Suprapubic skin (tissue), 4 donors: ENCODE measurements around the gene GPRC5B. TPM values are rescaled to one million over a fixed set of nuclear protein-coding genes. Genes with fewer than 3 reads are reported as not detected.

ENCODE experiments used
- DNase-seq, 2 donors: peaks; one replicate each; pipeline ENCODE4 v3.0.0-alpha.2; 2019; ENCODE audit warnings: low spot score in 2 of 2
- H3K27ac ChIP-seq: fragments of 200-600 bp; sonication (generic); one replicate; pipeline ENCODE4 v1.5.1; 2019
- H3K27me3 ChIP-seq: fragments of 200-600 bp; sonication (generic); one replicate; pipeline ENCODE4 v1.5.1; 2019
- H3K36me3 ChIP-seq: fragments of 200-600 bp; sonication (generic); one replicate; pipeline ENCODE4 v1.5.1; 2019
- H3K4me1 ChIP-seq: fragments of 200-600 bp; sonication (generic); one replicate; pipeline ENCODE4 v1.5.1; 2019
- H3K4me3 ChIP-seq: fragments of 200-600 bp; sonication (generic); one replicate; pipeline ENCODE4 v1.5.1; 2019; ENCODE audit warnings: mild to moderate bottlenecking
- H3K9me3 ChIP-seq: fragments of 200-600 bp; sonication (generic); one replicate; pipeline ENCODE4 v1.5.1; 2019
- CTCF ChIP-seq, 2 donors: fragments of 200-600 bp in 1 of 2; fragments of 450-650 bp in 1 of 2; sonication (generic) in 1 of 2; IDR thresholded peaks; one replicate each; pipeline ENCODE4 v1.5.1; 2016 to 2019; ENCODE audit warnings: antibody characterized with exemption in 2 of 2, mild to moderate bottlenecking in 1 of 2, moderate library complexity in 1 of 2
- EP300 ChIP-seq: sonication (generic); formaldehyde crosslinking; IDR thresholded peaks from one replicate; pipeline ENCODE4 v1.6.1; 2017; ENCODE audit warnings: antibody characterized with exemption
- POLR2A ChIP-seq, 2 donors: fragments of 450-650 bp; IDR thresholded peaks; one replicate each; pipeline ENCODE4 v1.6.1; 2017; ENCODE audit warnings: antibody characterized with exemption in 2 of 2, mild to moderate bottlenecking in 2 of 2, moderate library complexity in 2 of 2
- POLR2AphosphoS5 ChIP-seq, 3 donors: sonication (generic); formaldehyde crosslinking; IDR thresholded peaks; one replicate each; pipeline ENCODE4 v1.6.1; 2017; ENCODE audit warnings: antibody characterized with exemption in 3 of 3
- WGBS: methylation state at CpG from one replicate; pipeline ENCODE4 v1.1.5; 2018; 5-methylcytosine and 5-hydroxymethylcytosine counted together
- total RNA-seq, 4 donors: library from RNA; depleted of rRNA; stranded (reverse); fragments of >200 nt; gene quantifications; one replicate each; pipeline ENCODE4 v1.1.0, GENCODE V29; 2016

The GPRC5B gene
- total RNA-seq, 4 donors from 2014 or later, result 4.1 to 10.6 (median 6.9) TPM

DNA sequence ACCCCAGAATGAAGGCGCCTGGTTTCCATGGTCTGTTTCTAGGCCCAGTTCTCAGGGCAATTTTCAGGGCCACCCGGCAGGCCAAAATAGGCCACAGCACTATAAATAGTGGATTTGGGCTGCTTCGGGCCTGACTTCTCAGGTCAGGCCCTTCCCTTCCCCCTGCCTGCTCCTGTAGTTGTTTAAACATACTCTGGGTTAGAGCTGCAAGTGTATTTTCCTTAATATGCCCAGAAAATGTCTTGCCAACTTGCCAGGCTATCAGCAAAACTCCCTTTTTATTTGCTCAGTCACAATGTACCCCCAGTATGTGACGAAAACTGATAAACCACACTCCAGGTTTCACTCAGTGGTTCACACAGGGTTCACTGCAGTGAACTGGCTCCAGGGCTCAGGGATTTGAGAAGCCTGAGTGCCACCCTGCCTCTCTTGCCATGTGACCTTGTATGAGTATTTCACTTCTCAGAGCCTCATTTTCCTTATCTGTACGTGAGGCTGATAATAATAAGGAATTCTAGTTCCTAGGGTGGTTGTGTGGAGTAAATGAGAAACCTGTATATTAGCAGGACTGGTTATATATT, 76.5 kb downstream of the GPRC5B start:
- TF ChIP-seq POLR2AphosphoS5 (IDR thresholded peaks at IDR 0.05), result no peak
- TF ChIP-seq POLR2A (IDR thresholded peaks at IDR 0.05), result no peak
- no peak for TF ChIP-seq CTCF (IDR thresholded peaks at IDR 0.05)
- no peak for TF ChIP-seq EP300

More for the DNA sequence above, 76.5 kb downstream of the GPRC5B start:
- H3K4me1 ChIP-seq, result no peaks in the 10 kb centered on the region
- no peak overlapping the region for H3K27ac ChIP-seq
- H3K27me3 ChIP-seq, result no peaks in the 10 kb centered on the region
- no peak overlapping the region for H3K4me3 ChIP-seq
- WGBS, result 75% methylated on average over 5 of the region's 5 CpGs
- DNase-seq, result no peak
- H3K36me3 ChIP-seq, result no peaks in the 10 kb centered on the region
- H3K9me3 ChIP-seq, result no peaks in the 10 kb centered on the region

Other genes with a start within 250 kb of the GPRC5B start
- 10 to 100 TPM in 3 of 4 donors, 1 to 10 TPM in 1; 7.9 to 22.8 (median 19.5) TPM for gene KNOP1, start 166.6 kb downstream of the GPRC5B start, total RNA-seq
- gene IQCK, start 166.6 kb downstream of the GPRC5B start, total RNA-seq, result 10 to 100 TPM; 10.7 to 21.6 (median 18.7) TPM
- not detected for gene GPR139, start 189.0 kb upstream of the GPRC5B start, total RNA-seq